ENCODE results near the gene SRP54.

GRCh38 chr14:34937876-34938275, 44.9 kb upstream of the SRP54 start:
- no peak for TF ChIP-seq CTCF (IDR thresholded peaks at IDR 0.05)
- no peak for TF ChIP-seq POLR2A (IDR thresholded peaks at IDR 0.05)
- no peak for TF ChIP-seq POLR2AphosphoS5 (IDR thresholded peaks at IDR 0.05)

Measured in gastroesophageal sphincter (tissue), 3 donors.